SK-N-SH treated with all-trans-retinoic acid at 6 μM for 48 hours (cell line): ENCODE results near the gene CFAP97.

Experiments used
- ARNTL ChIP-seq: fragments of 450-650 bp; formaldehyde crosslinking; IDR thresholded peaks from 2 replicates; pipeline ENCODE4 v1.5.0; 2020; ENCODE audit warnings: low read depth, mild to moderate bottlenecking, moderate library complexity, borderline replicate concordance
- BACH2 ChIP-seq: fragments of 250-450 bp; sonication (Bioruptor Pico); IDR thresholded peaks from 2 replicates; pipeline ENCODE4 v1.9.0; 2021; ENCODE audit warnings: mild to moderate bottlenecking, borderline replicate concordance
- CREB5 ChIP-seq: fragments of 250-450 bp; sonication (Bioruptor Pico); IDR thresholded peaks from 2 replicates; pipeline ENCODE4 v1.5.1; 2020; ENCODE audit warnings: low read depth, mild to moderate bottlenecking, moderate library complexity
- CSRNP3 ChIP-seq: fragments of 250-450 bp; sonication (Bioruptor Pico); IDR thresholded peaks from 2 replicates; pipeline ENCODE4 v1.5.1; 2021; ENCODE audit warnings: mild to moderate bottlenecking, moderate library complexity
- ESRRG ChIP-seq: fragments of 250-450 bp; sonication (Bioruptor Pico); IDR thresholded peaks from 2 replicates; pipeline ENCODE4 v1.6.1; 2021; ENCODE audit warnings: mild to moderate bottlenecking
- POU6F1 ChIP-seq: fragments of 250-450 bp; sonication (Bioruptor Pico); IDR thresholded peaks from 2 replicates; pipeline ENCODE4 v1.8.0; 2021; ENCODE audit warnings: low read depth, mild to moderate bottlenecking, moderate library complexity, borderline replicate concordance
- PPARA ChIP-seq: fragments of 250-450 bp; sonication (Bioruptor Pico); IDR thresholded peaks from 2 replicates; pipeline ENCODE4 v1.5.0; 2020; ENCODE audit warnings: mild to moderate bottlenecking, borderline replicate concordance
- RARB ChIP-seq: fragments of 250-450 bp; sonication (Bioruptor Pico); IDR thresholded peaks from 2 replicates; pipeline ENCODE4 v1.8.0; 2021; ENCODE audit warnings: mild to moderate bottlenecking, moderate library complexity
- SNAI2 ChIP-seq: fragments of 250-450 bp; sonication (Bioruptor Pico); IDR thresholded peaks from 2 replicates; pipeline ENCODE4 v1.5.0; 2020; ENCODE audit warnings: mild to moderate bottlenecking, moderate library complexity
- ZC3H10 ChIP-seq: fragments of 250-450 bp; sonication (Bioruptor Pico); IDR thresholded peaks from 2 replicates; pipeline ENCODE4 v1.5.1; 2021; ENCODE audit warnings: mild to moderate bottlenecking, moderate library complexity
- ZNF8 ChIP-seq: fragments of 450-650 bp; formaldehyde crosslinking; IDR thresholded peaks from 2 replicates; pipeline ENCODE4 v1.5.0; 2020; ENCODE audit warnings: mild to moderate bottlenecking, moderate library complexity

- TF ChIP-seq CREB5 (CRISPR knock-in tag) (no peak), ESRRG (CRISPR knock-in tag) (no peak), BACH2 (CRISPR knock-in tag) (no peak), ZNF8 (CRISPR knock-in tag) (no peak), PPARA (CRISPR knock-in tag) (no peak), RARB (no peak), SNAI2 (CRISPR knock-in tag) (no peak), POU6F1 (CRISPR knock-in tag) (no peak), ARNTL (no peak), ZC3H10 (no peak), CSRNP3 (CRISPR knock-in tag) (no peak)
Measured at GRCh38 chr4:185117300-185117934, 86.4 kb downstream of the CFAP97 start.
